ENCODE measurements around the gene PDSS2. TPM values are rescaled to one million over a fixed set of nuclear protein-coding genes. Genes with fewer than 3 reads are reported as not detected.
A peak's percentile ranks its signal among the peaks of the same experiment; 100 is the strongest.

The PDSS2 gene
- polyA plus RNA-seq, 1 donor (not counting 4 experiments of a cell fraction or from before 2014, with no cell fraction given), result 12.5 TPM

DNA sequence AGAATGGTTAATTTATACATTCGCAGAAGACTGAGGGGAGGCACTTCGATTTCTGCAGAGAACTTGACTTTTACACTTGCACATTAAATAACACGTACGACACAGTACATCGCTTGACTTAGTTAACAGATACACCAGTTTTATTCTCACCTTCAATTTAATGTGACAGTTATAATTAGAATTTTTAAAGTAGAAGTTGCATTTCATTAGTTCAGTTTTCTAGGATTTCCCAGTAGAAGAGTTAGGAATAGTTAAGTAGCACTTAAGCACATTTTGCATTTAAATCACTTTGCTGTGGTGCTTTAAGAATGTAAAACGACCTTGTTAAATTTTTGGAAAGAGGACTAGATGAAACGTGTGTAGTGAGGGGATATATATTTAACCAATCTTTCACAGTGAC lies 342.4 kb downstream of the PDSS2 start:
- dilution Hi-C loops (cut with MboI; ENCODE audit: extremely low pct_ligation_motif_present, low sequenced_read_pairs), result no loop called here
- FAIRE-seq, result no peak
- Histone ChIP-seq H2AFZ (ENCODE audit: control insufficient read depth, low read length) (no peak overlapping the region), H3K9me3 (ENCODE audit: control insufficient read depth, low read depth, low read length) (no peaks in the 10 kb centered on the region), H3K27me3 (ENCODE audit: control insufficient read depth, extremely low read depth, insufficient read depth, low read length) (no peaks in the 10 kb centered on the region), H3K9ac (ENCODE audit: control insufficient read depth, extremely low read depth, insufficient read depth, low read length) (no peak overlapping the region), H3K4me2 (ENCODE audit: control insufficient read depth, extremely low read depth, insufficient read depth, low read depth, low read length) (peak overlapping the region; percentile 99), H4K20me1 (ENCODE audit: control insufficient read depth, extremely low read depth, insufficient read depth, low read length) (no peaks in the 10 kb centered on the region), H3K4me1 (ENCODE audit: control insufficient read depth, extremely low read depth, insufficient read depth, low read length) (peaks cover 23% of the 10 kb centered on the region), H3K9me1 (ENCODE audit: control insufficient read depth, extremely low read depth, insufficient read depth, low read length) (no peaks in the 10 kb centered on the region), H3K4me3 (ENCODE audit: control insufficient read depth in 2 of 3, extremely low read depth in 1 of 3, insufficient read depth in 2 of 3, low read depth in 1 of 3, low read length in 3 of 3) (no peak overlapping the region), H3K36me3 (ENCODE audit: control insufficient read depth in 2 of 2, extremely low read depth in 1 of 2, insufficient read depth in 2 of 2, low read length in 2 of 2) (no peaks in the 10 kb centered on the region), H3K79me2 (ENCODE audit: control insufficient read depth, insufficient read depth, low read length) (peaks cover 2% of the 10 kb centered on the region), H3K27ac (ENCODE audit: control insufficient read depth, insufficient read depth, low read length) (no peak overlapping the region)
- no peak for DNase-seq (ENCODE audit: low read depth, low spot score)
- TF ChIP-seq, protein P1, sequence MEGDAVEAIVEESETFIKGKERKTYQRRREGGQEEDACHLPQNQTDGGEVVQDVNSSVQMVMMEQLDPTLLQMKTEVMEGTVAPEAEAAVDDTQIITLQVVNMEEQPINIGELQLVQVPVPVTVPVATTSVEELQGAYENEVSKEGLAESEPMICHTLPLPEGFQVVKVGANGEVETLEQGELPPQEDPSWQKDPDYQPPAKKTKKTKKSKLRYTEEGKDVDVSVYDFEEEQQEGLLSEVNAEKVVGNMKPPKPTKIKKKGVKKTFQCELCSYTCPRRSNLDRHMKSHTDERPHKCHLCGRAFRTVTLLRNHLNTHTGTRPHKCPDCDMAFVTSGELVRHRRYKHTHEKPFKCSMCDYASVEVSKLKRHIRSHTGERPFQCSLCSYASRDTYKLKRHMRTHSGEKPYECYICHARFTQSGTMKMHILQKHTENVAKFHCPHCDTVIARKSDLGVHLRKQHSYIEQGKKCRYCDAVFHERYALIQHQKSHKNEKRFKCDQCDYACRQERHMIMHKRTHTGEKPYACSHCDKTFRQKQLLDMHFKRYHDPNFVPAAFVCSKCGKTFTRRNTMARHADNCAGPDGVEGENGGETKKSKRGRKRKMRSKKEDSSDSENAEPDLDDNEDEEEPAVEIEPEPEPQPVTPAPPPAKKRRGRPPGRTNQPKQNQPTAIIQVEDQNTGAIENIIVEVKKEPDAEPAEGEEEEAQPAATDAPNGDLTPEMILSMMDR (optimal IDR thresholded peaks at IDR 0.05 in 1 of 3, IDR thresholded peaks at IDR 0.05 in 1 of 3, conservative IDR thresholded peaks at IDR 0.05 in 1 of 3; ENCODE audit: extremely low read depth in 1 of 3, insufficient read depth in 2 of 3, low read length in 3 of 3), result no peak
- TF ChIP-seq EZH2 (IDR thresholded peaks at IDR 0.05; ENCODE audit: low read length), result no peak

DNA sequence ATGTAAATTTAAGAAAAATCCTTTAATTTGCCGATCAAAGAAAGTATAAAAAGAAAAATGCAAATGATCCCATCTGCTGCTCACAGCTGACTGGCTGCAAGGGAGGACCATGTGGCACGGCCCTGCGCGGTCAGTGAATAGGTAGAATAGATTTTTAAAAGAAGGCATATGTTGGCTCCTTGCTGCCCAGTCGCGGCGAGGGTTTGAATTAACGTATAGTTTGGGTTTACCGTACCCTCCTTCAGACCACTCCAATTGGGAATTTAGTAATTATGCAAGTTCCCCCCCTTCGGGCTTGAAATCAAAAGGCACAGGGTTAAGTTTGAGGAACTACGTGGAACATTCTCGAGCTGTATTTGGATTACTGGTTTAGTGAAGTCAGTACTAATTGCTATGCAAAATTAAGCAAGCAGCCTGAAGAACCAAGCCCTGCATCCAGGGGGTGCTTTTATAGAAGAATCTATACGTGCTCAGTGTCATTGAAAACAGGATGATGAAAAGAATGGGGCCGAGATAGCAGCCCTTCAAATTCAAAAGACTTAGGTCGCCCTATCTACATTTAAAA lies 343.0 kb downstream of the PDSS2 start:
- TF ChIP-seq EZH2 (IDR thresholded peaks at IDR 0.05; ENCODE audit: low read length), result no peak
- TF ChIP-seq, protein P1 (optimal IDR thresholded peaks at IDR 0.05 in 1 of 3, IDR thresholded peaks at IDR 0.05 in 1 of 3, conservative IDR thresholded peaks at IDR 0.05 in 1 of 3; ENCODE audit: extremely low read depth in 1 of 3, insufficient read depth in 2 of 3, low read length in 3 of 3), result peak in 1 of 3 experiments; percentile 16
- Histone ChIP-seq H3K36me3 (ENCODE audit: control insufficient read depth in 2 of 2, extremely low read depth in 1 of 2, insufficient read depth in 2 of 2, low read length in 2 of 2) (no peaks in the 10 kb centered on the region), H3K4me1 (ENCODE audit: control insufficient read depth, extremely low read depth, insufficient read depth, low read length) (peaks cover 23% of the 10 kb centered on the region), H3K27ac (ENCODE audit: control insufficient read depth, insufficient read depth, low read length) (peak overlapping the region; percentile 36), H3K9me1 (ENCODE audit: control insufficient read depth, extremely low read depth, insufficient read depth, low read length) (no peaks in the 10 kb centered on the region), H2AFZ (ENCODE audit: control insufficient read depth, low read length) (peak overlapping the region; percentile 82), H3K79me2 (ENCODE audit: control insufficient read depth, insufficient read depth, low read length) (peaks cover 2% of the 10 kb centered on the region), H3K4me3 (ENCODE audit: control insufficient read depth in 2 of 3, extremely low read depth in 1 of 3, insufficient read depth in 2 of 3, low read depth in 1 of 3, low read length in 3 of 3) (peak overlapping the region; percentile 41 to 77 (median 77)), H3K4me2 (ENCODE audit: control insufficient read depth, extremely low read depth, insufficient read depth, low read depth, low read length) (peak overlapping the region; percentile 99), H4K20me1 (ENCODE audit: control insufficient read depth, extremely low read depth, insufficient read depth, low read length) (no peaks in the 10 kb centered on the region), H3K27me3 (ENCODE audit: control insufficient read depth, extremely low read depth, insufficient read depth, low read length) (no peaks in the 10 kb centered on the region), H3K9ac (ENCODE audit: control insufficient read depth, extremely low read depth, insufficient read depth, low read length) (peak overlapping the region; percentile 78), H3K9me3 (ENCODE audit: control insufficient read depth, low read depth, low read length) (no peaks in the 10 kb centered on the region)
- dilution Hi-C loops (cut with MboI; ENCODE audit: extremely low pct_ligation_motif_present, low sequenced_read_pairs), result no loop called here
- FAIRE-seq, result no peak
- DNase-seq (ENCODE audit: low read depth, low spot score), result no peak

Data from keratinocyte (primary cell).